Stimulated activated naive B cell treated with anti-CD40 and anti-IgM and Interleukin-4, amounts not matched to agents 10 μg/mL and 1 μg/mL and 100 μg/mL, for 72 hours (primary cell): ENCODE data around the gene MAGEA9B.
"Not testable (repeated sequence)": the region's sequence is repeated elsewhere in the genome, so short reads cannot be mapped to it uniquely, and the experiment has no call there.

Source experiments
- ATAC-seq, 2 donors: fragments of 150-1000 bp; cut with Tn5 transposase; replicated peaks; 2 replicates each; pipeline ENCODE4 v1.10.0; 2021; ENCODE audit warnings: moderate library complexity in 1 of 2
- DNase-seq: peaks from one replicate; pipeline ENCODE4 v3.0.0; 2021
- H3K27ac Mint-ChIP-seq: one replicate; pipeline ENCODE4 v1.8.0; 2022; ENCODE audit warnings: mild to moderate bottlenecking, mixed read lengths
- H3K27me3 Mint-ChIP-seq, 2 donors: one replicate each; pipeline ENCODE4 v1.8.0; 2022; ENCODE audit warnings: mixed read lengths in 2 of 2
- H3K36me3 Mint-ChIP-seq, 2 donors: one replicate each; pipeline ENCODE4 v1.8.0; 2022; ENCODE audit warnings: mixed read lengths in 2 of 2, mild to moderate bottlenecking in 1 of 2
- H3K4me1 Mint-ChIP-seq, 2 donors: one replicate each; pipeline ENCODE4 v1.8.0; 2022; ENCODE audit warnings: mixed read lengths in 2 of 2, mild to moderate bottlenecking in 1 of 2
- H3K4me3 Mint-ChIP-seq, 2 donors: one replicate each; pipeline ENCODE4 v1.8.0; 2022; ENCODE audit warnings: mild to moderate bottlenecking in 2 of 2, mixed read lengths in 2 of 2, moderate library complexity in 1 of 2
- H3K9me3 Mint-ChIP-seq, 2 donors: one replicate each; pipeline ENCODE4 v1.8.0; 2022; ENCODE audit warnings: mixed read lengths in 2 of 2, mild to moderate bottlenecking in 1 of 2

Gene MAGEA9B

DNA sequence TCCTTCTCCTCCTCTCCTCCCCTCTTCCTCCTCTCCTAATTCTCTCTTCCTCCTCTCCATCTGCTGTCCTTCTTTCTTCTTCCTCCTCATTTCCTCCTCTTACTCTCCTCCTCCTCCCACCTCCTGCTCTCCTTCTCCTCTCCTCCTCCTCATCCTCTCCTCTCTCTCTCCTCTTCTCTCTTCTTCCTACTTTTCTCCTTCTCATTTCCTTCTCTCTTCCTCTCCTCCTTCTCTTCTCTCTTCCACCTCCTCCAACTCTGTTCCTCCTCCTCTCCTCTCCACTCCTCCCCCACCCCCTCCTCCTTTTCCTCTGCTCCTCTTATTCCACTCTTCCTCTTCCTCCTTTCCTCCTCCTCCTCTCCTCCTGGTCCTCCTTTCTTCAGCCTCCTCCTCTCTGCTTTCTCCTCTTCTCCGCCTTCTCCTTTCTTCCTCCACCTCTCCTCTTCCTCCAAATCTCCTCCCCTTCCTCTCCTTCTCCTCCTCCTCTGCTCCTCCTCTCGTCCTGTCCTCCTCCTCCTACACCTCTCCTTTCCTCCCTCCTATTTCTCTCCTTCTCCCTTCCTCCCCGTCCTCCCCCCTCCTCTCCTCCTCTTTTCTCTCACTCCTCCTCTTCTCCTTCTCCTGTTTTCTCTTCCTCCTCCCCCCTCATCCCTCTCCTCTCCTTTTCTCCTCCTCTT, 52.2 kb downstream of the MAGEA9B start:
- peaks cover 4 to 17% of the 10 kb centered on the region in 2 donors for H3K36me3 Mint-ChIP-seq
- not testable (repeated sequence) for H3K4me3 Mint-ChIP-seq, DNase-seq, H3K27ac Mint-ChIP-seq, ATAC-seq, H3K27me3 Mint-ChIP-seq, H3K9me3 Mint-ChIP-seq
- peaks cover 17 to 34% of the 10 kb centered on the region in 2 donors for H3K4me1 Mint-ChIP-seq

DNA sequence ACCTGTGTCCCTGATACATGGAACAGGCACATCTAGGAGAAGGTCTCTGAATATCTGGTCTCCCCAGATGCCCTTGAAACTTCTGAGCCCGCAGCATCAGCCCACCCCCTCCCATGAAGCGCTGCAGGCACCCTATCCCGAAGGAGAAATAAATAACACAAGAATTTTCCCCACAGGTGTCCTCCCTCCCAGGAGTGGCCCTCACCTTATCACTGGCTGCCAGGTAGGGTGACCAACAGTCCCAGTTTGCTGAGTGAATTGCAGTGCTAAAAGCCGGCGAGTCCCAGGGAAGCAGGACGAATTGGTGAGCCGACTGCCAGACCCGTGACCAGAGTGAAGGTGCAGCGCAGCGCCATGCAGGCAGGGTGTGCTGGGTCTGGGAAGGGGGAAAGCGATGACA, 53.3 kb downstream of the MAGEA9B start:
- H3K27me3 Mint-ChIP-seq, DNase-seq, H3K9me3 Mint-ChIP-seq, H3K4me3 Mint-ChIP-seq, ATAC-seq, H3K27ac Mint-ChIP-seq: not testable (repeated sequence)
- peaks cover 15 to 25% of the 10 kb centered on the region in 2 donors for H3K4me1 Mint-ChIP-seq
- peaks cover 7 to 22% of the 10 kb centered on the region in 2 donors for H3K36me3 Mint-ChIP-seq

DNA sequence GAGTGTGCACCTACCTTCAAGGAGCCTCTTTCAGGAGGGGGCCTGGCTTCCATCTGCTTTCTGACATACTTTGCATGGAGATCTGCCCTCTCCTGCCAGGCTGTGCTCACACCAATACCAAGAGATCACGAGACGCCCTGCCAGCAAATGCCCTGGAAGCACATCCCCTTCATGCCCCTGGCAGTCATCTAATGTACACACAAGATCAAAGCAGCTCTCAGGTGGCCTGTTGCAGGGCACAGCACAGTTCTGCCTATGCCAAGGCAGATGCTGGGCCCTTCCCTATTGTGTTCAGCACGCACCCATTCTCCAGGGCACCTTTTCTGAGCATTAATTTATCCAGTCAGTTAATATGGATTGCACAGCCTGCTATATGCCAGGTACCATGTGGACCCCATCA, 54.4 kb downstream of the MAGEA9B start:
- ATAC-seq, H3K27me3 Mint-ChIP-seq, H3K9me3 Mint-ChIP-seq, H3K27ac Mint-ChIP-seq, DNase-seq, H3K4me3 Mint-ChIP-seq: not testable (repeated sequence)
- peaks cover 15 to 23% of the 10 kb centered on the region in 2 donors for H3K4me1 Mint-ChIP-seq
- H3K36me3 Mint-ChIP-seq, result peaks cover 7 to 23% of the 10 kb centered on the region in 2 donors
